GM12878 (cell line): ENCODE results near the gene IDI1.

Experiments
- CTCF ChIP-seq, 3 experiments: IDR thresholded peaks in 2 of 3; conservative IDR thresholded peaks in 1 of 3; 2 replicates each; pipeline ENCODE4 v1.5.1; 2011; ENCODE audit warnings: low read depth in 3 of 3, low read length in 3 of 3, mild to moderate bottlenecking in 3 of 3, control low read depth in 2 of 3, moderate library complexity in 2 of 3, inconsistent platforms in 1 of 3, mixed read lengths in 1 of 3; ENCODE audit not compliant: control insufficient read depth in 2 of 3, insufficient read depth in 1 of 3; ENCODE audit errors: extremely low read depth in 1 of 3
- HCFC1 ChIP-seq: fragments of 150-350 bp; IDR thresholded peaks from 2 replicates; pipeline ENCODE4 v1.6.1; 2014; ENCODE audit warnings: low read length
- NFYB ChIP-seq: IDR thresholded peaks from 2 replicates; pipeline ENCODE4 v1.6.1; 2011; ENCODE audit warnings: low read depth, mild to moderate bottlenecking, low read length, improper control_type of control experiment, moderate library complexity; ENCODE audit not compliant: insufficient read depth
- PAX8 ChIP-seq: fragments of 450-650 bp; IDR thresholded peaks from 2 replicates; pipeline ENCODE4 v1.6.1; 2017; ENCODE audit warnings: mild to moderate bottlenecking, moderate library complexity
- POLR2A ChIP-seq: IDR thresholded peaks from 2 replicates; pipeline ENCODE4 v1.6.1; 2011; ENCODE audit warnings: low read depth, mild to moderate bottlenecking, low read length
- SUZ12 ChIP-seq: fragments of 200-600 bp; sonication (generic); IDR thresholded peaks from one replicate; pipeline ENCODE4 v1.6.1; 2018; ENCODE audit warnings: antibody characterized with exemption, mild to moderate bottlenecking; ENCODE audit not compliant: unreplicated experiment
- ZBED1 ChIP-seq: IDR thresholded peaks from 2 replicates; pipeline ENCODE4 v1.6.1; 2016; ENCODE audit warnings: borderline replicate concordance
- TF ChIP-seq, protein P1 (sequence below): fragments of 450-650 bp; formaldehyde crosslinking; IDR thresholded peaks from 2 replicates; pipeline ENCODE4 v1.4.0; 2022; ENCODE audit warnings: mild to moderate bottlenecking, moderate library complexity
- TF ChIP-seq, protein P2 (sequence below): IDR thresholded peaks from 2 replicates; pipeline ENCODE4 v1.6.1; 2011; ENCODE audit warnings: low read depth, low read length, improper control_type of control experiment, borderline replicate concordance

GRCh38 chr10:1093696-1094095 lies 44.8 kb upstream of the IDI1 start:
- TF ChIP-seq, protein P1, sequence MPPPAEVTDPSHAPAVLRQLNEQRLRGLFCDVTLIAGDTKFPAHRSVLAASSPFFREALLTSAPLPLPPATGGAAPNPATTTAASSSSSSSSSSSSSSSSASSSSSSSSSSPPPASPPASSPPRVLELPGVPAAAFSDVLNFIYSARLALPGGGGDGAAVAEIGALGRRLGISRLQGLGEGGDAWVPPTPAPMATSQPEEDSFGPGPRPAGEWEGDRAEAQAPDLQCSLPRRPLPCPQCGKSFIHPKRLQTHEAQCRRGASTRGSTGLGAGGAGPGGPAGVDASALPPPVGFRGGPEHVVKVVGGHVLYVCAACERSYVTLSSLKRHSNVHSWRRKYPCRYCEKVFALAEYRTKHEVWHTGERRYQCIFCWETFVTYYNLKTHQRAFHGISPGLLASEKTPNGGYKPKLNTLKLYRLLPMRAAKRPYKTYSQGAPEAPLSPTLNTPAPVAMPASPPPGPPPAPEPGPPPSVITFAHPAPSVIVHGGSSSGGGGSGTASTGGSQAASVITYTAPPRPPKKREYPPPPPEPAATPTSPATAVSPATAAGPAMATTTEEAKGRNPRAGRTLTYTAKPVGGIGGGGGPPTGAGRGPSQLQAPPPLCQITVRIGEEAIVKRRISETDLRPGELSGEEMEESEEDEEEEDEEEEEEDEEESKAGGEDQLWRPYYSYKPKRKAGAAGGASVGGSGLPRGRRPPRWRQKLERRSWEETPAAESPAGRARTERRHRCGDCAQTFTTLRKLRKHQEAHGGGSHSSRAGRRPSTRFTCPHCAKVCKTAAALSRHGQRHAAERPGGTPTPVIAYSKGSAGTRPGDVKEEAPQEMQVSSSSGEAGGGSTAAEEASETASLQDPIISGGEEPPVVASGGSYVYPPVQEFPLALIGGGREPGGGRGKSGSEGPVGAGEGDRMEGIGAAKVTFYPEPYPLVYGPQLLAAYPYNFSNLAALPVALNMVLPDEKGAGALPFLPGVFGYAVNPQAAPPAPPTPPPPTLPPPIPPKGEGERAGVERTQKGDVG: no peak
- TF ChIP-seq CTCF (IDR thresholded peaks at IDR 0.05 in 2 of 3, conservative IDR thresholded peaks at IDR 0.05 in 1 of 3; ENCODE audit: control insufficient read depth in 2 of 3, extremely low read depth in 1 of 3, insufficient read depth in 1 of 3, low read depth in 3 of 3, low read length in 3 of 3) (no peak), PAX8 (no peak), NFYB (no peak), HCFC1 (no peak), SUZ12 (no peak), ZBED1 (no peak), POLR2A (no peak)
- TF ChIP-seq, protein P2, sequence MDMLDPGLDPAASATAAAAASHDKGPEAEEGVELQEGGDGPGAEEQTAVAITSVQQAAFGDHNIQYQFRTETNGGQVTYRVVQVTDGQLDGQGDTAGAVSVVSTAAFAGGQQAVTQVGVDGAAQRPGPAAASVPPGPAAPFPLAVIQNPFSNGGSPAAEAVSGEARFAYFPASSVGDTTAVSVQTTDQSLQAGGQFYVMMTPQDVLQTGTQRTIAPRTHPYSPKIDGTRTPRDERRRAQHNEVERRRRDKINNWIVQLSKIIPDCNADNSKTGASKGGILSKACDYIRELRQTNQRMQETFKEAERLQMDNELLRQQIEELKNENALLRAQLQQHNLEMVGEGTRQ: no peak
